ENCODE data around the gene U2AF2.

U2AF2 gene

GRCh38 chr19:55654868-55655647 is at the start of gene U2AF2:
Gene U2AF2, plus strand, starts transcription at chr19:55655035. Its CDS starts 70 bp downstream, at chr19:55655105.
- peak; percentile 94 for DNase-seq

GRCh38 chr19:55605207-55605636 is 49.6 kb upstream of the U2AF2 start:
- peak; percentile 99 for DNase-seq

- DNase-seq: peak; percentile 42
These were observed 49.0 kb upstream of the U2AF2 start, which contains the start of gene ZNF865 for GRCh38 chr19:55605637-55606470. Gene ZNF865, plus strand, starts transcription at chr19:55605647. Its CDS starts 7,972 bp downstream, at chr19:55613619.

GRCh38 chr19:55606471-55606787 is 48.4 kb upstream of the U2AF2 start:
- DNase-seq: no peak

GRCh38 chr19:55606817-55607216 is 48.0 kb upstream of the U2AF2 start:
- DNase-seq: no peak

GRCh38 chr19:55609326-55609725 is 45.5 kb upstream of the U2AF2 start:
- no peak for DNase-seq

- no peak for DNase-seq
These were observed 43.4 kb upstream of the U2AF2 start for GRCh38 chr19:55611300-55611982.

GRCh38 chr19:55611983-55612645 is 42.7 kb upstream of the U2AF2 start:
- no peak for DNase-seq

- no peak for DNase-seq
These were observed 41.4 kb upstream of the U2AF2 start for GRCh38 chr19:55613396-55613795.

GRCh38 chr19:55613930-55614710 is 40.7 kb upstream of the U2AF2 start:
- no peak for DNase-seq

- no peak for DNase-seq
These were observed 39.9 kb upstream of the U2AF2 start for GRCh38 chr19:55614711-55615542.

GRCh38 chr19:55615543-55616394 is 39.1 kb upstream of the U2AF2 start:
- no peak for DNase-seq

- DNase-seq: no peak
These were observed 38.4 kb upstream of the U2AF2 start for GRCh38 chr19:55616395-55616875.

- DNase-seq: no peak
These were observed 37.4 kb upstream of the U2AF2 start for GRCh38 chr19:55617426-55617825.

GRCh38 chr19:55618426-55618825 is 36.4 kb upstream of the U2AF2 start:
- no peak for DNase-seq

GRCh38 chr19:55619286-55619685 is 35.5 kb upstream of the U2AF2 start:
- no peak for DNase-seq

GRCh38 chr19:55620410-55621204 is 34.2 kb upstream of the U2AF2 start:
- DNase-seq: no peak

- no peak for DNase-seq
These were observed 33.6 kb upstream of the U2AF2 start for GRCh38 chr19:55621205-55621672.

- no peak for DNase-seq
These were observed 33.1 kb upstream of the U2AF2 start for GRCh38 chr19:55621673-55622231.
